NCI-H146 treated with DMSO at 0.1 percent for 48 hours (cell line): ENCODE measurements around the gene MRGPRF.
A peak's percentile ranks its signal among the peaks of the same experiment; 100 is the strongest.

ENCODE experiments used
- DNase-seq: peaks from one replicate; lab custom pipeline; 2025; ENCODE audit not compliant: unreplicated experiment; lab: John Stamatoyannopoulos, UW

MRGPRF gene

DNA sequence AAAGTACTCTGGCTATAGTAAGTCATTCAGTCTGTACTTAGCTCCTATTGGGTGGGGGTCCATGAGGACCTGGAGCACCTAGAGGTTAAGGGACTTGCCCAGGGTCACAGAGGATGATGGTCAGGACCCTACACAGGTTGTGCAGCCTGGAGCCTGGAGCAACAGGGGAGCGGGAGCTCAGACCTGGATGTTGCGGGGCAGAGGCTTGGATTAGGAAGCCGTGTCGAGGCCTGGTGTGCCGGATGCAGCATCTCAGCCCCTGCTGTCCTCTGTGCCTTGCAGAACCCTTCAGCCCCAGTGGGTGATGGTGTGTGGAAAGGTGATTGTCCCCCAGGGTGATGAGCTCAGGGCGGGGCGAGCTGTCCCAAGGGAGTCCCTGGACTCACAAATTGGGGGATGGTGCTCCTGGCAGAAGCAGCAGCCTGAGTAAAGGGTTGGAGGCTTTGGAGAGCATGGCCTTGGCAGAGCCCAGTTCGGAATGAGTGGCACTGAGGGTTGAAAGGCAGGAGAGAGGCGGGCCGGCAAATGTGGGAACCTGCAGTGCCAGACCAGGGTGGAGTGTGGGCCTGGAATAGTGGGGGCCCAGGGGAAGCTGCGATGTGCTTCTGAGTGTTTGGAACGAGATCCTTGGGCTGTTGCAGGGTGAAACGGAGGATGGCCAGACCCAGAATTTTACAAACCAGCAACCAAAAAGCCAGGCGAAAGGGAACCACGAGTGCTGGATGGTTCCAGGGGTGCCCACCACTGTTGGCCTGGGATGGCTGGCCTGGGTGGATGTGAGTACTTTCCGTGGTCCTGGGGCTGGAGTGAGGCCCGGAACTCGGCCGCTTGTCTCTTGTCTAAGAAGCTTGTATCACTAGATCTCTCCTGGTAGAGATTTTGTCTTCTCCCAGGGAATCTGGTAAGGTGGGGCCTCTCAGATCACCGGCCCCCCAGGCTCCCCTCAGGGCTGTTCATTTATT, 38.6 kb upstream of the MRGPRF start:
- no peak for DNase-seq

DNA sequence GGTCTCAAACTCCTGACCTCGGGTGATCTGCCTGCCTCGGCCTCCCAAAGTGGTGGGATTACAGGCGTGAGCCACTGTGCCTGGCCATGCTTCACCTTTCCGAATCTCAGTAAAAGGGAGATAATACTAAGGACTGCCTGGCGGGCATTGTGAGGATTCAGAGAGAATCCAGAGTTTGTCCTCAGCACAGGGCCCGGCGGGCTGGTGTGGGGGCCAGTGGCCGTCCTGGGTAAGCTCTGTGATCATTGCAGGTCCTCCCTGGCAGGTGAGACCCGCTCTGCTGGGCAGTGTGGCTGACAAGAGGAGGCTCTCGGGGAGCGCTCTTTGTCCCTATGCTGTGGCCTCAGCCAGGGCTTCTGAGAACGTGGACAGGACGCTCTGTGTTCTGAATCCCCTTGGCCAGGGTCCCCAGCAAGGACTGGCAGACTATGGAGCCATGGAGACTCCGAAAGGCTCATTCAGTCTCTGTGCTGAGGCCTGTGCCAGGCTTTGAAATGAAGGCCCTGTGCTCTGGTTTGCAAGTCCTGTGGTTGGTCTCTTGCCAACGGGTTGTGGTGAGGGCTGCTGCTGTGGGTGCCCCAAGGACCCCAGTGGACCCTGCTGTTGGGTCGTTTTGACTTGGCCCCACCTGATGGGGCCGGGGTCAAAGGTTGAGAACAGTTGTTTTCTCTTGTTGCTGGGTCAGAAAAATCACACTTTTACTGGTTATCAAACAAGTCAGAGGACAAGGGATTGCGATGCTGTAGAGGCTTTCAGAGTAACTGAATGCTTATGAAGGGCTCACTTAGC, 37.7 kb upstream of the MRGPRF start:
- no peak for DNase-seq

DNA sequence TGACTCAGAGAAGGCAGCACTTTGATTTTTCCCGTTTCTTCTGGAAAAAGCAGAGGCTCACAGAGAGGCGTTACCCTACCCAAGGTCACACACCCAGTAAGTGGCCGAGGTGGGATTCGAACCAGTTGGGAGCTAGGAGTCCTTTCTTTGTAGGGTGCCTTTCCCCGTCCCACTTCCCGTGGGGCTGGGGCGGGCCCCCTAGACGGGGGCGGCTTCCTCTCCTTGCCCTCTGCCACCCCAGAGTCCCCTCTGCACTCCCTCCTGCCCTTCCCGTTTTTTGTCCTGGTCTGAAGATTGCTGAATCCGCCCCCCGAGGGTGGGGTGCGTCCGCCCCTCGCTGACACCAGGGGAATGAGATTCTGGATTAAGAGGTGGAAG, 36.4 kb upstream of the MRGPRF start:
- no peak for DNase-seq

DNA sequence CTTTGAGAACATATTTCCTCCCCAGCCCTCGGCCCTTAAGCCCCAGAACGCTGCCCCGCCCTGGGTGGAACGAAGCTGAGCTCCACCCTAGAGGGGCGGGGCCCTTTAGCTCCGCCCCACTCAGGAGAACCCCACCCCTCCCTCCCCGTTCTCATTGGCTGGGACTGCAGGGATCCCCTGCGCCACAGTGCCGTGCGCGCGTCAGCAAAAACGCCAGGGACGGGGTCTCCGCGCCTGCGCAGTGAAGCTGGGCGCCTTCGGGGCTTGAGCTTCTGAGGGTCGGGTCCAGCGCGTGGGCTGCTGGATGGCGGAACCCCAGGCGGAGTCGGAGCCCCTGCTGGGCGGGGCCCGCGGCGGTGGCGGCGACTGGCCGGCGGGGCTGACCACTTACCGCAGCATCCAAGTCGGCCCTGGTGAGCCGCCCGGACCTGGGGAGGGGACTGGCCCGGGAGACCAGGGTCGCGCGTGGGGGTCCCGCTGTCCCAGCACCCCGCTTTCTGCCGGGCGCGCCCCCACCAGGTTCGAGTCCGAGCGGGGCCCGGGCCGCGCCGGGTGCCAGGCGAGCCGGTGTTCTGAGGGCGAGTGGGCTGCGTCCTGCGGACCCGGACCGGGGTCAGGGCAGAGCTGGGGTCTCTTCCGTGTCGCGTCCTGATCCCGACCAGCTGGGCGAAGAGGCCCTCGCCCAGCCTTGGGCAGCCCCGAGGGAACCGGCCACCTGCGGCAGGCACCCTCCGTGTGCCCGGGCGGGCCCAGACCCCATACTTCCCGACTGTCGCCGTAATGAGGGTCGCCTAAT, 35.8 kb upstream of the MRGPRF start, which contains the start of gene TPCN2:
TSS of gene TPCN2 (plus strand) at position 239 of the 796 bp plus-strand sequence. CDS start at position 305, 66 bp downstream.
- peak; percentile 81 for DNase-seq

DNA sequence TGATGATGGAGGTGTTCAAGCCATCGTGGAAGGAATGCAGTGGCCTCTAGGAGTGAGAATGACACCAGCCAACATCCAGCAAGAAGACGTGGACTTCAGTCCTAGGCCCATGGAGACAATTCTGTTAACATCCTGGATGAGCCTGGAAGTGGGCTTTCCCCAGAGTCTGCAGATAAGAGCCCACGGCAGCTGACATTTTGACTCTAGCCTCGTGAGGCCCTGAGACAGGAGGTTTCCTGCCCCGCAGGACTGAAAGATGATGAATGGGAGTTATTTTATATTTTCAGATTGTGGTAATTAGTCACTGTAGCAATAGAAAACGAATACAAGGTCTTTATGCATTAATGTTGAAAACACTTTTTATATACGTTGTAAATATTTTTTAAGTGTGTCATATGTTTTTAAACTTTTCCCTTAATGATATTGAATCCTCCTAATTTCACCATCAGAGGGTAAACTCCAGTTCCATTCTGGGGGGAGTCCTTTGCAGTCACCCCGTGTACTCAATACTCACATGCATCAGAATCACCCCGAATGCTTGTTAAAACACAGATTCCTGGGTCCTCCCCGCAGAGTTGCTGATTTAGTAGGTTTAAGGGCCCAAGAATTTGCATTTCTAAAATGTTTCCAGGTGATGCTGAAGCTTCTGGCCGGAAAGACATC, 35.1 kb upstream of the MRGPRF start:
- DNase-seq: no peak

DNA sequence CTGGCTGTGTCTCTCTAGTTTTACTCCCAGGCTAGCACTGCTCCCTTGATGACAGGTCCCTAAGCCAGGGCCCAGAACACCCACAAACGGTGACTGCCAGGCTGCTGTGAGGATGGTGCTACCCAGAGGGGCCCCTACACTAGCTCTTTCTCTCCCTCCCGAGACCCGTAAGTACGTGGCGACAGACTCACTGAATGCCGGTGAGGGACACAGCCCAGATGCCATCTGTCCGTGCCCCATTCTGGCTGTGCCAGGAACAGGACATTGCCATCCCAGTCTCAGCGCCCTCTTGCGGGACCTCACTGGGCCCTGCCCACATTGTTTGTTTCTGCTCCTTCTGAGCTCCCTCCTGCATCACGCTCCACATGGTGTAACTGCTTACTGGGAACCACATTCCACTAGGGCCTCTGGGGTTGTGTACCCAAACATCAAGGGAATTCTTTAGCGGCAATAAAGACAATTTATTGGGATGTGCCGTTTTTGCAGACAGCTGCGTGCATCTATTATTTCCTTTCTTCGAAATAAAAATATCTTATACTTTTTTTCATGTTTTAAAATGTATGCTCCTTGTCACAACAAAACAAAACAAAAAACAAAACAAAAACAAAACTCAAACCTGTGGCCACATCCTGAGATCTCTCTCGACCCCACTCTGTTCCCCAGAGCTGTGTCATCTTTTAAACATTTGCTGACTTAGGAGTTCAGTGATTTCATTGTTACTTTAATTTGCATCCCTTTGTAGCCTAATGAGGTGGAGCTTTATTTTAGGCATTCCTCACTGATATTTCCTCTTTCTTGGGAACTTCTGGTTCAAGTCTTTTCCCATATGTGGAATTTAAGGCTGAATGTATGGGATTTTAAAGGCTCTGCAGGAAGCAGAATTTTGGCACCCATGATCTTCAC, 31.3 kb upstream of the MRGPRF start:
- no peak for DNase-seq

DNA sequence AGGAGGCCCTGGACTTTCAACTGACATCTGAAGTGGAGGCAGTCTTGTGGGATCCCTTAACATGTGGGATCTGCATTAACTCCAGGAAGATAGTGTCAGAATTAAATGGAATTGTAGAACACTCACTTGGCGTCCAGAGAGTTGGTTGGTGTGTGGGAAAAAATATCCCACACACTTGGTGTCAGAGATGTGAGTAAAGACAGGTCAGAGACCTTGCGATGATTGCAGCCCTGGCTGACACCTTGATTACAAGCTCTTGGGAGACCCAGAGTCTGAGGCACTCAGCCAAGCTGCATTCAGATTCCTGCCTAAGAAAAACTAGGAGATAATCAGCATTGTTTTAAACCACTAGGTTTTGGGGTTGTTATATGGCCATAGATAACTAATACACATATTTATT, 28.5 kb upstream of the MRGPRF start:
- DNase-seq: no peak

DNA sequence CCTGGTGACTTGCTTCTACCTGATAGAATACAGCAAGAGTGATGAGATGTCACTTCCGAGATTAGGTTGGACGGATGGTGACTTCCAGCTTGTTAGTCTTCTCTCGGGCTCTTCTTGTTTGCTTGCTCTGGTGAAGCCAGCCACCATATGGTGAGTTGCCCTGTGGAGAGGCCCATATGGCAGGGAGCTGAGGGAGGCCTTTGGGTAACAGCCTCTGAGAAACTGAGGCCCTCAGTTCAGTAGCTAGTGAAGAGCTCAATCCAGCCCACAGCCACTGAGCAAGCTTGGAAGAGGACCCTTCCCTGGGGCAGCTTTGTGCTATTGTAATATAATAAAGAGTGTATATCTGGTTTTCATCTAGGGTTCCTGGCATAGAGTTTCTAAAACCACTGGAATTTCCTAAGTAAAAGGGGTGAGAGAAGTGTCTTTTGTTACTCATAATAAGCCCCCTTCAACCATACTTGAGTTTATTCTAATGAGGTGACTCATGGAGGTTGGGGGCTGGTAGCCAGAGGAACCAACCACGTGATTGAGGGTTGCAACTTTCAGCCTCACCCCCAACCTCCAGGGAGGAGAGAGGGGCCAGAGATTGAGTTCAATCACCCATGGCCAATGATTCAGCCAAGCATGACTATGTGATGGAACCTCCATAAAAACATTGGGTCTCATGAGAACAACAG, 27.7 kb upstream of the MRGPRF start:
- no peak for DNase-seq

DNA sequence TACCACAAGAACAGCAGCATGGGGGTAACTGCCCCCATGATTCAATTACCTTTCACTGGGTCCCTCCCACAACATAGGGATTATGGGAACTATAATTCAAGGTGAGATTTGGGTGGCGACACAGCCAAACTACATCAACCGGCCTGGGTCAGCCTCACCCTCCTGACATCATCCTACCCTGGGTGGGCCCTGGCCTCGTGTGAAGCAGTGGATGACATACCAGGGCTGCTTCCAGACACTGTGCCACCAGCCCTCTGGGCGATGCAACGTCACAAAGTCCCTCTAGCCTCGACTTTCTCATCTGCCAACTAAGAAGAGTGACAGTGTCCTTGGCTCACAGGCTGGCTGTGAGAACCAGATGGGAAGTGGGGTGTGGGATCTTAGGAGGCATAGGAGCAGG, 27.0 kb upstream of the MRGPRF start:
- DNase-seq: no peak

DNA sequence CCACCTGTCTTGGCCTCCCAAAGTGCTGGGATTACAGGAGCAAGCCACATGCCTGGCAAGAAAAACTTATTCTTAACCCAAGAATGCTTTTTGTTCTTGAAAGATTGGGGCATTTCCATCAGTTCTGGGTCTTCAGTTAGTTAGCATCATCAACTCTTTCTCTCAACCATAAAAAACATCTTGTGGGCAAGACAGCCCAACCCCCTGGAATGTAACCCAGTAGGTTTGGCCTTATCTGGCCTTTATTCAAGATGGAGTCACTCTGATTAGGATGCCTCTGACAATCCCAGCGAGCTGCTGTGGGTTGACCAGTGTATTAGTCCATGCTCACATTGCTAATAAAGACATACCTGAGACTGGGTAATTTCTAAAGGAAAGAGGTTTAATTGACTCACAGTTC, 26.5 kb upstream of the MRGPRF start:
- DNase-seq: no peak

DNA sequence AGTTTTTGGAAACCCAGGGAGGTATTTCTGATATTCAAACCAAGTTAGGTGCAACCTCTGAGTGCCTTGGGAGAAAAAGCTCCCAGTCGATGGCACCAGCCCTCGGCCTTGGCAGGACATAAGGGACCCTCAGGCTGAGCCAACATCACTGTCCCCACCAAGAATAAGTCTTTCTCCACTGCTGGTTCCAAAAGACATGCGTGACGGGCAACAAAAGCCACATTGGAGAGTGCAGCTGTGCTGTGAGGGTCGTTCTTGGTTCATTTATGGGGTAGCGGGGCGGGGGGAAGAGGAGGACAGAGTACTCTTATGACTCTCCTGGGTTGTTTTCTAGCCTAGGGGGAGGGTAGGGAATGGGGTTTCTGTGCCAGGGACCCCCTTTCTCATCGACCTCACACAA, 24.5 kb upstream of the MRGPRF start:
- no peak for DNase-seq

DNA sequence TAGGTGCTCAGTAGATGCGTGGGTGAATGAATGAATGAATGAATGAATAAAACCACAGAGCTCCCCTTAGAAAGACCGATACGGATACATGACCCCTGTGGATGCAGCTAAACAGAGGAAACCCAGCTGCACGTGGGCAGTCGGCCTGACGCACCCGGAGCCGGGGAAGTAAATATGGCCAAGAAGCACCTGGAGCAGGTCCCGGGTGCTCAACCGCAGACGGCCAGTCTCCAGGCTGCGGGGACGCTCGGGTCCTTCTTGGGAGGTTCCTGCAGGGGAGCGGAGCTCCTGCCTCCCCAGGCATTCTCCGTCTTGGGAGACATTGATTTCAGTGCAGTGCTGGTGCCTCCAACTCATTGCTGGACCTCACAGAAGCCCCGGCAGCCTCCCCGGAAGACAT, 24.0 kb upstream of the MRGPRF start:
- no peak for DNase-seq

DNA sequence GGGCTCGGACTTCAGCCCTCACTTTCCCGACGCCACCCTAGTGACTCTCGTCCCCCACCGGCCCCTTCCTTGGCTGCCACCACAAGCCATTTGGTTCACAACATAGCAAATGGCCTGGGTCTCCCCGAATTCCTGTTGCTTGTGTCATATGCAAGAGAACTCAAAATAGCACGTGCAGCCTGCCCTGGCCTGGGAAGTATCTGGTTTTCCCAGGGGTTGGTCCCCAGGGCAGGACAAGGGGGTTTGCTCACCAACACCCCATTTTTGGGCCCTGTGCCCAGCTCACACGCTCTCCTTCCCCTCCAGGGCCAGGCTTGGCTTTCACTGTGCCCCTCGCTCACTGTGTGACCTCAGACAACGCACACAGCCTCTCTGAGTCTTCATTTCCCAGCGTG, 22.9 kb upstream of the MRGPRF start:
- no peak for DNase-seq

DNA sequence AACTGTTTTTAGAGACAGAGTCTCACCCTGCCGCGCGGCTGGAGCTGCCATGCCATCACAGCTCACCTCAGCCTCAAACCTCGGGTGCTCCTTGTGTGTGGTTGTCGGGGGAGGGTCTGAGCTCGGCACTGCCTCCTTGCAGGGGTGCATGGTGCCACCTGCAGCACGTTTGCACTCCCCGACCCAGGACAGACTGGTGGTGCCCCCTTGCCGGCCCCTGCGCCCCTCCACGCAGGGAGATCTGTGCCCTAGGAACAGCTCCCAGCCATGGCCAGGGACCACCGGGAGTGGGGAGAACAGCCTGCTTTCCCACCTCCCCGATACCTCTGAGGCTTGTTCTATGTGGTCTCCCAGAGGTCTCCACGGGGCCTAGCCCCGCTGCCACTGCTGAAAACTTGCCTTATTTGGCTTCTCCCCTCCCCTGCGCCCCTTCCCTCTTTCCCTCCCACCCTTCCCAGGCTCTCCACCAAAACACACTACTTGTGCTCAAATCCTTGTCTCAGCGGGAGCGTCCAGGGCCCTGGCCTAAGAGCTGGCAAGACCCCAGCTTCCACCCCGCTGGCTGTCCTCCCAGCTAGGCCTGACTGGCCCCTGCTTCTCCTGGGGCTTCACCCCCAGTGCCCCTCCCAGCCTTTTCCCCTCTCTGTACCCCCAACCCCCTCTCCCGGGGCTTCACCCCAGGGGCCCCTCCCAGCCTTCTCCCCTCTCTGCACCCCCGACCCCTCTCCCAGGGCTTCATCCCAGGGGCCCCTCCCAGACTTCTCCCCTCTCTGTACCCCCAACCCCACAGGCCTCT, 22.3 kb upstream of the MRGPRF start:
- no peak for DNase-seq

DNA sequence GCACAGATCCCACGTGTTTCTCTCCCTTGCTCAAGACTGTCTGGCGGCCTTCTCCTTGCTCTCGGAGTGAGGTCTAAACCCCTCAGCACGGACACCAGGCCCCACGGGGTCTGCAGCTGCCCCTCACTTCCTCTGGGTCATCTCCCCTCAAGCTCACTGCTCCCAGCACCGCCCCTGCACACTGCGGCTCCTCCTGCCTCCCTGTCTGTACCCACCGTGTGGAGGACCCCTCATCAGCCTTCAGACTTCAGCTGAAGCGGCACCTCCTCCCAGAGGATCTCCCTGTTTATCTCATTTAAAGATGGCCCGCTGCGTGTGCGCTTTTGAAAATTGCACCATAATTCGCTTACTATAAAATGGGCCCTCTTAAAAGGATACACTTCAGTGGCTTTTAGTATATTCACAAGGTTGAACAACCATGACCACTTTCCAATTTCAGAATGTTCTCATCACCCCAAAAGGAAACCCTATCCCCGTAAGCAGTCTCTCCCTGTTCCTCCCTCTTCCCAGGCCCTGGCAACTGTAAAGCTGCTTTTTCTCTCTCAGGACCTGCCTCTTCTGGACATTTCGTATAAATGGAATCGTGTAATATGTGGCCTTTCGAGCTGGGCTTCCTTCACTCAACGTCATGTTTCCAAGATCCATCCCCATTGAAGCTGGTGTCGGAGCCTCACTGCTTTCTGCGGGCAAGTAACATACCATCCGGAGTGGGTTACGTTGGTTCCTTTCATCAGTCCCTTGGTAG, 21.2 kb upstream of the MRGPRF start:
- DNase-seq: no peak

DNA sequence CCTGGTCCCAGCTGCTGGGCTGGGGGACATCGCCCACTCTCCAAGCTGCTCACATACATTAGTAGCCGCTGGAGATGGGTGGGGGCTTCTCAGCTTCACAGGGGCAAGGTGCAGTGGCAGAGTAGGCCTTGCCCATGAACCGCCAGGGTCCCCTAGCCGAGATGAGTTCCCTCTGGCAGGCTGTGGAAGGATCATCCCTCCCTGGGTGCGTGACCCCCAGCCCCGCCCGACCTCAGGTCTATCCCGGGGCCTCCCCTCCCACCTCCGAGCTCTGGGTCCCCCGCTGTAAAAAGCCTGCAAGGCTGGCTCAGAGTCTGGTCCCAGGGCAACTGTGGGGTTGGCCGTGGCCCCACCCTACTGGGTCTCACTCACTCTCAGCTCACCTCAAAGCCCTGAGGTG, 20.4 kb upstream of the MRGPRF start:
- no peak for DNase-seq

DNA sequence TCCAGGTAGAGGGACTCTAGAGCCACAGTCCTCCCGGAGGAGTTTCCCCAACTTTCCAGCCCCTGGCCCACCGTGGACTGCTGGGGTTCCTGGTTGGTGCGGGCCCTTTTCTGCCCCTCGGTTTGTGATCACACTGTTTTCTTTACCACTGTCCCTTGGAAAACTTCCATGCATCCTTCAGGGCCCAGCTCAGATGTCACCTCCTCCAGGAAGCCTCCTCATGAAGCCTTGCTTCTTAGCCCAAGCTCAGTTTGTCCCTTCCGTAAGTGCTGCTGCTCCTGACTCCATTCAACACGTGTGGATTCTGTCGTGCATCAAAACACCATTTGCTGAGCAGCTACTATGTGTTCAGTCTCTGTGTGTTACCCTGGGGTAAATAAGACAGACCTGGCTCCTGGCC, 19.8 kb upstream of the MRGPRF start:
- no peak for DNase-seq

DNA sequence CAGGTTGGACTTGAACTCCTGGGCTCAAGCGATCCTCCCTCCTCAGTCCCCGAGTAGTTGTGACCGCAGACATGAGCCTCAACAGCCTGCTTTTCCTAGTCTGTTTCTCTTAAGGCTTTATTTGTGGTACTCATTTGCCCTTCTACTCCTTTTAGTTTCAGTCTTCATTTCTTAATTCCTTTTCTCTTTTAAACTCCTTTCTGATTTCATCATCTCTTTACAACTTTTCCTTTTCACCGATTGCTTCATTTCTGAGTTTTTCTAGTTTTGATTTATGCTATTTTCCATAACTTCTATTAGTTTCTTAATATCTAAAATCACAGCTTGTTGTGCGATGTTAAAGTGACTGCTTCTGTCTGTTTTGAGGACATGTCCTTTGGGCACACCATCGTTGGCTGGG, 17.3 kb upstream of the MRGPRF start:
- DNase-seq: no peak
